GM12891 (cell line): ENCODE measurements around the gene SKOR1.

Experiments
- DNase-seq: peaks from one replicate; pipeline ENCODE4 v3.0.0; 2011; ENCODE audit warnings: low spot score; ENCODE audit not compliant: insufficient read length
- FAIRE-seq: peaks from 2 replicates; lab custom pipeline; 2011; peaks lifted over from hg19 to GRCh38; lab: Jason Lieb, UNC
- PAX5 ChIP-seq: IDR thresholded peaks from 2 replicates; pipeline ENCODE4 v1.6.1; 2011; ENCODE audit warnings: low read length, moderate library complexity, mild to moderate bottlenecking; ENCODE audit not compliant: insufficient read depth, severe bottlenecking
- POLR2A ChIP-seq: IDR thresholded peaks from 2 replicates; pipeline ENCODE4 v1.6.1; 2011; ENCODE audit warnings: low read depth, low read length, control low read depth
- POLR2AphosphoS5 ChIP-seq: IDR thresholded peaks from 2 replicates; pipeline ENCODE4 v1.6.1; 2011; ENCODE audit warnings: low read depth, low read length, control low read depth
- POU2F2 ChIP-seq: IDR thresholded peaks from 2 replicates; pipeline ENCODE4 v1.6.1; 2011; ENCODE audit warnings: low read depth, mild to moderate bottlenecking, control low read depth, low read length, moderate library complexity
- SPI1 ChIP-seq: IDR thresholded peaks from 2 replicates; pipeline ENCODE4 v1.6.1; 2011; ENCODE audit warnings: low read depth, low read length, control low read depth
- TAF1 ChIP-seq: IDR thresholded peaks from 2 replicates; pipeline ENCODE4 v1.6.1; 2011; ENCODE audit warnings: low read depth, low read length, control low read depth

The SKOR1 gene

GRCh38 chr15:67839499-67839928 lies 14.2 kb downstream of the SKOR1 start:
- FAIRE-seq = no peak
- DNase-seq = no peak
- TF ChIP-seq POLR2AphosphoS5 (no peak), PAX5 (no peak), TAF1 (no peak), POLR2A (no peak), POU2F2 (no peak), SPI1 (no peak)

- DNase-seq (no peak), FAIRE-seq (peak; percentile 97)
- TF ChIP-seq POU2F2 (peak; percentile 99), SPI1 (no peak), POLR2AphosphoS5 (peak; percentile 87), PAX5 (peak; percentile 27), TAF1 (peak; percentile 80), POLR2A (peak; percentile 78)
Observed at GRCh38 chr15:67839929-67840748, 14.8 kb downstream of the SKOR1 start, which contains the start of gene RNU6-1. Gene RNU6-1, minus strand, starts transcription at chr15:67840045.

- DNase-seq (no peak), FAIRE-seq (peak; percentile 20)
- TF ChIP-seq POLR2AphosphoS5 (0 out of 2 replicates have a peak, but pooled peaks have one; percentile 6), POU2F2 (no peak), TAF1 (no peak), POLR2A (no peak), PAX5 (no peak), SPI1 (no peak)
Observed at GRCh38 chr15:67840749-67841512, 15.6 kb downstream of the SKOR1 start.

GRCh38 chr15:67841513-67841762 lies 16.1 kb downstream of the SKOR1 start:
- DNase-seq (no peak), FAIRE-seq (no peak)
- no peak for TF ChIP-seq POLR2A

- no peak for TF ChIP-seq TAF1
- TF ChIP-seq POLR2A = no peak
- no peak for TF ChIP-seq POU2F2
- TF ChIP-seq SPI1 = no peak
- no peak for TF ChIP-seq PAX5
- no peak for TF ChIP-seq POLR2AphosphoS5
- FAIRE-seq = no peak
- no peak for DNase-seq
Observed at GRCh38 chr15:67843092-67843501, 17.8 kb downstream of the SKOR1 start.

- DNase-seq (no peak), FAIRE-seq (no peak)
- TF ChIP-seq POLR2A = no peak
- no peak for TF ChIP-seq SPI1
- TF ChIP-seq POU2F2 = no peak
- no peak for TF ChIP-seq TAF1
- TF ChIP-seq POLR2AphosphoS5 = no peak
- no peak for TF ChIP-seq PAX5
Observed at GRCh38 chr15:67843571-67844387, 18.5 kb downstream of the SKOR1 start.

- no peak for FAIRE-seq
- DNase-seq = no peak
- TF ChIP-seq POLR2A (no peak), POLR2AphosphoS5 (no peak), POU2F2 (no peak)
Observed at GRCh38 chr15:67845974-67846373, 20.7 kb downstream of the SKOR1 start.

- TF ChIP-seq PAX5 (no peak), POLR2A (no peak), POLR2AphosphoS5 (no peak), TAF1 (no peak), SPI1 (no peak), POU2F2 (no peak)
- no peak for FAIRE-seq
- no peak for DNase-seq
Observed at GRCh38 chr15:67849538-67849937, 24.2 kb downstream of the SKOR1 start.

GRCh38 chr15:67850336-67850735 lies 25.0 kb downstream of the SKOR1 start:
- no peak for TF ChIP-seq POU2F2
- TF ChIP-seq TAF1 = no peak
- TF ChIP-seq SPI1 = no peak
- TF ChIP-seq PAX5 = no peak
- no peak for TF ChIP-seq POLR2AphosphoS5
- no peak for TF ChIP-seq POLR2A
- FAIRE-seq = no peak
- DNase-seq = no peak
